T-helper 2 cell treated with Interferon-gamma antibody and Interleukin-4, amounts not matched to agents 100 ng/mL and 5 ng/mL, for 36 hours (primary cell): ENCODE data around the gene AOPEP. TPM values are rescaled to one million over a fixed set of nuclear protein-coding genes. Genes with fewer than 3 reads are reported as not detected.

ENCODE experiments used
- intact Hi-C: fragments of 100-400 bp; cut with micrococcal nuclease; formaldehyde crosslinking; loops from one replicate; pipeline ENCODE4 v1.15.1; 2023
- total RNA-seq: library from RNA; stranded (reverse); gene quantifications from 2 replicates; pipeline ENCODE4 v1.2.3, GENCODE V29; 2022

Gene AOPEP
- total RNA-seq, 1 donor from 2014 or later, result 14.1 TPM

- intact Hi-C loops, result no loop called here
Measured at GRCh38 chr9:95104980-95105379, 378.5 kb downstream of the AOPEP start.

- intact Hi-C loops, result no loop called here
Measured at GRCh38 chr9:95105519-95106287, 379.2 kb downstream of the AOPEP start.

- intact Hi-C loops, result no loop called here
Measured at GRCh38 chr9:95107001-95107749, 380.7 kb downstream of the AOPEP start.

GRCh38 chr9:95107976-95108375 is 381.5 kb downstream of the AOPEP start:
- intact Hi-C loops, result no loop called here

GRCh38 chr9:95108777-95109176 is 382.3 kb downstream of the AOPEP start:
- intact Hi-C loops, result no loop called here

- intact Hi-C loops, result no loop called here
Measured at GRCh38 chr9:95109456-95109855, 383.0 kb downstream of the AOPEP start.

GRCh38 chr9:95110921-95111525 is 384.5 kb downstream of the AOPEP start:
- intact Hi-C loops, result no loop called here

- intact Hi-C loops, result no loop called here
Measured at GRCh38 chr9:95111716-95112115, 385.2 kb downstream of the AOPEP start.

GRCh38 chr9:95112436-95113280 is 386.2 kb downstream of the AOPEP start:
- intact Hi-C loops, result no loop called here

- intact Hi-C loops, result no loop called here
Measured at GRCh38 chr9:95115104-95115503, 388.6 kb downstream of the AOPEP start.

- intact Hi-C loops, result no loop called here
Measured at GRCh38 chr9:95116002-95116807, 389.7 kb downstream of the AOPEP start.

- intact Hi-C loops, result no loop called here
Measured at GRCh38 chr9:95116808-95117204, 390.3 kb downstream of the AOPEP start.

GRCh38 chr9:95118596-95118995 is 392.1 kb downstream of the AOPEP start:
- intact Hi-C loops, result no loop called here

- intact Hi-C loops, result no loop called here
Measured at GRCh38 chr9:95120781-95121370, 394.4 kb downstream of the AOPEP start.

GRCh38 chr9:95124582-95125367 is 398.3 kb downstream of the AOPEP start:
- intact Hi-C loops, result no loop called here

- intact Hi-C loops, result no loop called here
Measured at GRCh38 chr9:95125652-95126051, 399.2 kb downstream of the AOPEP start.

GRCh38 chr9:95126739-95127138 is 400.2 kb downstream of the AOPEP start:
- intact Hi-C loops, result loop anchor here (1.0 kb wide), 2 partner anchors 343 to 457 kb away; no protein-coding TSS in a partner anchor

- intact Hi-C loops, result loop anchor here (1.0 kb wide), 2 partner anchors 344 to 458 kb away; no protein-coding TSS in a partner anchor
Measured at GRCh38 chr9:95127249-95128176, 401.0 kb downstream of the AOPEP start.
